ENCODE measurements around the gene SDR42E1. TPM values are rescaled to one million over a fixed set of nuclear protein-coding genes. Genes with fewer than 3 reads are reported as not detected.

Gene SDR42E1
- total RNA-seq, 2 donors from 2014 or later: 8.5 to 9.1 TPM

GRCh38 chr16:82023206-82023605 lies 11.9 kb upstream of the SDR42E1 start:
- Histone ChIP-seq H3K9me3 (no peaks in the 10 kb centered on the region), H3K4me3 (no peak overlapping the region), H3K4me1 (no peaks in the 10 kb centered on the region), H3K36me3 (no peaks in the 10 kb centered on the region), H3K9ac (ENCODE audit: low read depth in 2 of 2, low read length in 2 of 2) (no peak overlapping the region), H3K27me3 (peaks cover 5% of the 10 kb centered on the region), H3K27ac (no peak overlapping the region)
- TF ChIP-seq, protein P1, sequence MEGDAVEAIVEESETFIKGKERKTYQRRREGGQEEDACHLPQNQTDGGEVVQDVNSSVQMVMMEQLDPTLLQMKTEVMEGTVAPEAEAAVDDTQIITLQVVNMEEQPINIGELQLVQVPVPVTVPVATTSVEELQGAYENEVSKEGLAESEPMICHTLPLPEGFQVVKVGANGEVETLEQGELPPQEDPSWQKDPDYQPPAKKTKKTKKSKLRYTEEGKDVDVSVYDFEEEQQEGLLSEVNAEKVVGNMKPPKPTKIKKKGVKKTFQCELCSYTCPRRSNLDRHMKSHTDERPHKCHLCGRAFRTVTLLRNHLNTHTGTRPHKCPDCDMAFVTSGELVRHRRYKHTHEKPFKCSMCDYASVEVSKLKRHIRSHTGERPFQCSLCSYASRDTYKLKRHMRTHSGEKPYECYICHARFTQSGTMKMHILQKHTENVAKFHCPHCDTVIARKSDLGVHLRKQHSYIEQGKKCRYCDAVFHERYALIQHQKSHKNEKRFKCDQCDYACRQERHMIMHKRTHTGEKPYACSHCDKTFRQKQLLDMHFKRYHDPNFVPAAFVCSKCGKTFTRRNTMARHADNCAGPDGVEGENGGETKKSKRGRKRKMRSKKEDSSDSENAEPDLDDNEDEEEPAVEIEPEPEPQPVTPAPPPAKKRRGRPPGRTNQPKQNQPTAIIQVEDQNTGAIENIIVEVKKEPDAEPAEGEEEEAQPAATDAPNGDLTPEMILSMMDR (IDR thresholded peaks at IDR 0.05): no peak
- intact Hi-C loops (cut with DNase I): no loop called here
- DNase-seq: no peak

DNA sequence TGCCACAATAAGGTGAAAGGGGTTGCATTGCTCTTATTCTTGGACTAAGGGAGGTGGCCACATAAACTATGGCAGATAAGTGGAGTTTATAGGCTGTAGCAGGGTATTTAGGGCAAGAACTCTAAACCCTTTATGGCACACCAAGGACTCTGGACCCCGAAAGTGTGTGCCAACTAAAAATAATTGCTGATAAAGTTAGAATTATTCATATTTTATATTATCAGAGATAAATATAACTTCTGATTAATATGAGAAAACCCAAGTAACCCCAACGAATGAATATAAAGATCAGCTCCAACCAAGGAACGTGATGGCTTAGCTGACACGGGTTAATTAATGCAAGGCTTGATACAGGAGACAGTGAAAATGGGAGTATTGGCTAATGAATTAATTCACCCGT lies 8.8 kb upstream of the SDR42E1 start:
- no peaks in the 10 kb centered on the region for H3K9me3 ChIP-seq

DNA sequence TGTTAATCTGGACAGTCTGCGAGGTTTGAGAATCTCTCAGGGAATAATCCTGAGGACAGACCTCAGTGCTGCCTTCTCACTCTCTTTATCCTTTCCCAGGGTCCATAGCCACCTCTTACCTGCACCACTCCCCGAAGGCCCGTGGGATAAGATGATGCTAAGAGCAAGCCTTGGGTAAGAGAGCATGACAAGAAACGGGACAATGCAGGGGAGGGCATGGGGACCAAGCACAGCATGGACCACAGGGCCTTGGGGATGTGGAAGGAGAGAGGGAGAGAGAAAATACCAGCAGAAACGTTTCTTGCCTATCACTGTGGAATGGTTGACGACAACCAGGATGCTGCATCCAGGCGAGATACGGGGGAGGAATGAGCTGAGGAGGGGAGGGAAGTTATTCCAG lies 8.3 kb upstream of the SDR42E1 start:
- intact Hi-C loops (cut with DNase I): no loop called here
- no peak for DNase-seq
- H3K4me1 ChIP-seq: no peaks in the 10 kb centered on the region

More for the DNA sequence above, 8.8 kb upstream of the SDR42E1 start:
- Histone ChIP-seq H3K27me3 (peaks cover 5% of the 10 kb centered on the region), H3K4me1 (no peaks in the 10 kb centered on the region), H3K36me3 (no peaks in the 10 kb centered on the region), H3K27ac (no peak overlapping the region), H3K9ac (ENCODE audit: low read depth in 2 of 2, low read length in 2 of 2) (no peak overlapping the region), H3K4me3 (no peak overlapping the region)
- TF ChIP-seq, protein P1 (IDR thresholded peaks at IDR 0.05): no peak
- intact Hi-C loops (cut with DNase I): no loop called here
- no peak for DNase-seq

GRCh38 chr16:82017911-82018568 lies 6.8 kb upstream of the SDR42E1 start:
- Histone ChIP-seq H3K9ac (ENCODE audit: low read depth in 2 of 2, low read length in 2 of 2) (no peak overlapping the region), H3K4me3 (no peak overlapping the region), H3K9me3 (no peaks in the 10 kb centered on the region), H3K36me3 (no peaks in the 10 kb centered on the region), H3K4me1 (no peaks in the 10 kb centered on the region), H3K27me3 (no peaks in the 10 kb centered on the region), H3K27ac (no peak overlapping the region)
- intact Hi-C loops (cut with DNase I): no loop called here
- DNase-seq: no peak
- TF ChIP-seq, protein P1 (IDR thresholded peaks at IDR 0.05): no peak

More for the DNA sequence above, 8.3 kb upstream of the SDR42E1 start:
- no peaks in the 10 kb centered on the region for H3K9me3 ChIP-seq
- peaks cover 5% of the 10 kb centered on the region for H3K27me3 ChIP-seq
- H3K4me3 ChIP-seq: no peak overlapping the region
- H3K36me3 ChIP-seq: no peaks in the 10 kb centered on the region
- H3K9ac ChIP-seq (ENCODE audit: low read depth in 2 of 2, low read length in 2 of 2): no peak overlapping the region
- TF ChIP-seq, protein P1 (IDR thresholded peaks at IDR 0.05): no peak
- no peak overlapping the region for H3K27ac ChIP-seq

DNA sequence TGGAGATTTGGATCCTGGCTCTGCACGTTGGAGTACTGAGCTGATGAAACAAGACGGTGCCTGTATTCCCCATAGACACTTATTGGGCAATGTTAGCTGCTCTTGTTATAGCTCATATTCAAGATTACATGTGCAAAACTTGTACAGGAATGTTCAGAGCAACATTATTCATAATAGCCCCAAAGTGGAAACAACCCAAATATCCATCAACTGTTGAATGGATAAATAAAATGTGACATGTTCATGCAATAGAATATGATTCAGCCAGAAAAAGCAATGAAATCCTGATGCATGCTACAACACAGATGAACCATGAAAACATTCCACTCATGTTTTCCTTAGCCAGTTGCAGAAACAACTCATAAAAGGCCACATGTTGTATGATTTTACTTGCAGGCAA lies 5.7 kb upstream of the SDR42E1 start:
- Histone ChIP-seq H3K36me3 (no peaks in the 10 kb centered on the region), H3K9ac (ENCODE audit: low read depth in 2 of 2, low read length in 2 of 2) (no peak overlapping the region), H3K4me1 (no peaks in the 10 kb centered on the region), H3K4me3 (no peak overlapping the region), H3K9me3 (no peaks in the 10 kb centered on the region), H3K27ac (no peak overlapping the region), H3K27me3 (no peaks in the 10 kb centered on the region)
- TF ChIP-seq, protein P1 (IDR thresholded peaks at IDR 0.05): no peak
- intact Hi-C loops (cut with DNase I): no loop called here
- DNase-seq: no peak

All from colonic mucosa (tissue), 4 donors.